Stimulated activated effector memory CD8-positive, alpha-beta T cell treated with anti-CD3 and anti-CD28 coated beads, Interleukin-12 subunit alpha, Interleukin-12 subunit beta, amount 100 ng/mL, for 72 hours (primary cell): ENCODE measurements around the gene MRPS15.

ENCODE experiments used
- ATAC-seq: fragments of 150-1000 bp; cut with Tn5 transposase; 2 replicates; pipeline ENCODE4 v1.10.0; 2021
- DNase-seq, 2 donors: peaks; one replicate each; pipeline ENCODE4 v3.0.0; 2021 to 2022; ENCODE audit warnings: low spot score in 2 of 2
- H3K27ac Mint-ChIP-seq: one replicate; pipeline ENCODE4 v1.8.0; 2022; ENCODE audit warnings: mild to moderate bottlenecking, mixed read lengths
- H3K36me3 Mint-ChIP-seq: one replicate; pipeline ENCODE4 v1.8.0; 2022; ENCODE audit warnings: mild to moderate bottlenecking, mixed read lengths
- H3K4me1 Mint-ChIP-seq: one replicate; pipeline ENCODE4 v1.8.0; 2022; ENCODE audit warnings: mixed read lengths
- H3K4me3 Mint-ChIP-seq: one replicate; pipeline ENCODE4 v1.8.0; 2022; ENCODE audit warnings: mild to moderate bottlenecking, mixed read lengths
- H3K9me3 Mint-ChIP-seq: one replicate; pipeline ENCODE4 v1.8.0; 2022; ENCODE audit warnings: mixed read lengths

Gene MRPS15

GRCh38 chr1:36475341-36475740 is 11.2 kb upstream of the MRPS15 start:
- no peak overlapping the region for H3K27ac Mint-ChIP-seq
- no peak overlapping the region for H3K4me3 Mint-ChIP-seq
- H3K36me3 Mint-ChIP-seq: no peaks in the 10 kb centered on the region
- ATAC-seq (no peak), DNase-seq (no peak)
- no peaks in the 10 kb centered on the region for H3K9me3 Mint-ChIP-seq
- H3K4me1 Mint-ChIP-seq: no peaks in the 10 kb centered on the region

GRCh38 chr1:36472656-36473055 is 8.5 kb upstream of the MRPS15 start:
- H3K4me3 Mint-ChIP-seq: no peak overlapping the region
- H3K27ac Mint-ChIP-seq: peak overlapping the region; percentile 8
- DNase-seq (no peak), ATAC-seq (no peak)
- no peaks in the 10 kb centered on the region for H3K9me3 Mint-ChIP-seq
- no peaks in the 10 kb centered on the region for H3K36me3 Mint-ChIP-seq
- no peaks in the 10 kb centered on the region for H3K4me1 Mint-ChIP-seq

- H3K27ac Mint-ChIP-seq: peak overlapping the region; percentile 8
- H3K4me3 Mint-ChIP-seq: no peak overlapping the region
- ATAC-seq (no peak), DNase-seq (no peak)
- no peaks in the 10 kb centered on the region for H3K4me1 Mint-ChIP-seq
- no peaks in the 10 kb centered on the region for H3K36me3 Mint-ChIP-seq
- no peaks in the 10 kb centered on the region for H3K9me3 Mint-ChIP-seq
Measured at GRCh38 chr1:36471830-36472641, 7.9 kb upstream of the MRPS15 start.

GRCh38 chr1:36469163-36469562 is 5.0 kb upstream of the MRPS15 start:
- Mint-ChIP-seq H3K36me3 (peaks cover 4% of the 10 kb centered on the region), H3K4me1 (peaks cover 8% of the 10 kb centered on the region), H3K9me3 (no peaks in the 10 kb centered on the region), H3K4me3 (no peak overlapping the region), H3K27ac (peak overlapping the region; percentile 68)
- ATAC-seq: no peak
- no peak for DNase-seq

GRCh38 chr1:36467700-36468455 is 3.7 kb upstream of the MRPS15 start:
- no peak for ATAC-seq
- Mint-ChIP-seq H3K4me1 (peaks cover 18% of the 10 kb centered on the region), H3K9me3 (no peaks in the 10 kb centered on the region), H3K27ac (peak overlapping the region; percentile 68), H3K36me3 (peaks cover 7% of the 10 kb centered on the region), H3K4me3 (no peak overlapping the region)
- no peak for DNase-seq

- ATAC-seq (no peak), DNase-seq (no peak)
- no peak overlapping the region for H3K4me3 Mint-ChIP-seq
- peaks cover 24% of the 10 kb centered on the region for H3K4me1 Mint-ChIP-seq
- peaks cover 11% of the 10 kb centered on the region for H3K36me3 Mint-ChIP-seq
- H3K27ac Mint-ChIP-seq: peak overlapping the region; percentile 29
- no peaks in the 10 kb centered on the region for H3K9me3 Mint-ChIP-seq
Measured at GRCh38 chr1:36467027-36467410, 2.8 kb upstream of the MRPS15 start.

GRCh38 chr1:36466370-36467026 is 2.3 kb upstream of the MRPS15 start:
- peaks cover 14% of the 10 kb centered on the region for H3K36me3 Mint-ChIP-seq
- no peak for ATAC-seq
- no peaks in the 10 kb centered on the region for H3K9me3 Mint-ChIP-seq
- DNase-seq: no peak
- H3K4me1 Mint-ChIP-seq: peaks cover 25% of the 10 kb centered on the region
- no peak overlapping the region for H3K4me3 Mint-ChIP-seq
- peak overlapping the region; percentile 99 for H3K27ac Mint-ChIP-seq

GRCh38 chr1:36465731-36466369 is 1.7 kb upstream of the MRPS15 start:
- ATAC-seq (no peak), DNase-seq (no peak)
- Mint-ChIP-seq H3K4me1 (peaks cover 30% of the 10 kb centered on the region), H3K27ac (peak overlapping the region; percentile 99), H3K4me3 (peak overlapping the region; percentile 100), H3K9me3 (no peaks in the 10 kb centered on the region), H3K36me3 (peaks cover 21% of the 10 kb centered on the region)

- Mint-ChIP-seq H3K4me3 (peak overlapping the region; percentile 100), H3K9me3 (no peaks in the 10 kb centered on the region), H3K27ac (peak overlapping the region; percentile 99), H3K4me1 (peaks cover 37% of the 10 kb centered on the region), H3K36me3 (peaks cover 28% of the 10 kb centered on the region)
- DNase-seq (no peak), ATAC-seq (peak; percentile 76)
Measured at GRCh38 chr1:36464605-36465393, 615 bp upstream of the MRPS15 start.

GRCh38 chr1:36463463-36463802 is 751 bp downstream of the MRPS15 start:
- Mint-ChIP-seq H3K4me1 (peaks cover 51% of the 10 kb centered on the region), H3K27ac (peak overlapping the region; percentile 99), H3K4me3 (peak overlapping the region; percentile 100), H3K36me3 (peaks cover 42% of the 10 kb centered on the region), H3K9me3 (no peaks in the 10 kb centered on the region)
- DNase-seq: no peak
- no peak for ATAC-seq

GRCh38 chr1:36458910-36459309 is 5.3 kb downstream of the MRPS15 start:
- Mint-ChIP-seq H3K4me1 (peaks cover 51% of the 10 kb centered on the region), H3K27ac (peak overlapping the region; percentile 89), H3K9me3 (no peaks in the 10 kb centered on the region), H3K36me3 (peaks cover 69% of the 10 kb centered on the region), H3K4me3 (peak overlapping the region; percentile 47)
- peak in 1 of 2 donors; percentile 66 for DNase-seq
- peak; percentile 96 for ATAC-seq

GRCh38 chr1:36457691-36458090 is 6.5 kb downstream of the MRPS15 start:
- Mint-ChIP-seq H3K9me3 (no peaks in the 10 kb centered on the region), H3K27ac (peak overlapping the region; percentile 89), H3K4me1 (peaks cover 43% of the 10 kb centered on the region), H3K4me3 (no peak overlapping the region), H3K36me3 (peaks cover 69% of the 10 kb centered on the region)
- no peak for ATAC-seq
- DNase-seq: no peak

- H3K27ac Mint-ChIP-seq: peak overlapping the region; percentile 62
- peaks cover 61% of the 10 kb centered on the region for H3K36me3 Mint-ChIP-seq
Measured at GRCh38 chr1:36456391-36456928, 7.7 kb downstream of the MRPS15 start.

GRCh38 chr1:36455386-36455785 is 8.8 kb downstream of the MRPS15 start:
- H3K27ac Mint-ChIP-seq: peak overlapping the region; percentile 14
- peaks cover 39% of the 10 kb centered on the region for H3K4me1 Mint-ChIP-seq
- H3K9me3 Mint-ChIP-seq: no peaks in the 10 kb centered on the region
- ATAC-seq (no peak), DNase-seq (no peak)
- H3K36me3 Mint-ChIP-seq: peaks cover 53% of the 10 kb centered on the region
- H3K4me3 Mint-ChIP-seq: no peak overlapping the region

More at GRCh38 chr1:36456391-36456928, 7.7 kb downstream of the MRPS15 start:
- no peak overlapping the region for H3K4me3 Mint-ChIP-seq
- peaks cover 46% of the 10 kb centered on the region for H3K4me1 Mint-ChIP-seq
- DNase-seq (no peak), ATAC-seq (no peak)
- no peaks in the 10 kb centered on the region for H3K9me3 Mint-ChIP-seq
